ENCODE data around the gene INO80.
"Not testable (repeated sequence)": the region's sequence is repeated elsewhere in the genome, so short reads cannot be mapped to it uniquely, and the experiment has no call there.

Gene INO80

DNA sequence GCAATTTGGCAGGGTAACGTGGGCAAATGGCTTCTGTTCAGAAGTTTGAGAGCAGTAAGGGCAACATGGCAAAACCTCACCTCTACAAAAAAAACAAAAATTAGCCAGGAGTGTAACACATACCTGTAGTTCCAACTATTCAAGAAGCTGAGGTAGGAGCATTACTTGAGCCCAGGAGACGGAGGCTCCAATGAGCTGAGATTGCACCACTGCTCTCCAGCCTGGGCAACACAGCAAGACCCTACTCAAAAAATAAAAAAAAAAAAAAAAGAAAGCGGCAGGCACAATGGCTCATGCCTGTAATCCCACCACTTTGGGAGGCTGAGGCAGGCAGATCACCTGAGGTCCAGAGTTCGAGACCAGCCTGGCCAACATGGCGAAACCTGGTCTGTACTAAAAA is 5.9 kb upstream of the INO80 start:
- no peak for DNase-seq (ENCODE audit: low read depth in 2 of 2)

DNA sequence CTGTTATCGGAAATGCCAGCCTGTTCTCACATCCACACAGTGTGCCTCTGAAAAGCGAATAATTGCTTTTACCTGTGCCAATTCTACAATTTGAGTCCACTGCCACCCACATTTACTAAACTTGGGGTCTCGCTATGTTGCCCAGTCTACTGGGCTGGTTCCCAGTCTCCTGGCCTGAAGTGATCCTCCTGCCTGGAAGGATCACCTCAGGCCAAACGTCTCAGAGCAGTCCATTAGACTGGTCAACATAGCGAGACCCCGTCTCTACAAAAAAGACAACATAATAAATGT is 827 bp upstream of the INO80 start:
- no peak for DNase-seq (ENCODE audit: low read depth in 2 of 2)

DNA sequence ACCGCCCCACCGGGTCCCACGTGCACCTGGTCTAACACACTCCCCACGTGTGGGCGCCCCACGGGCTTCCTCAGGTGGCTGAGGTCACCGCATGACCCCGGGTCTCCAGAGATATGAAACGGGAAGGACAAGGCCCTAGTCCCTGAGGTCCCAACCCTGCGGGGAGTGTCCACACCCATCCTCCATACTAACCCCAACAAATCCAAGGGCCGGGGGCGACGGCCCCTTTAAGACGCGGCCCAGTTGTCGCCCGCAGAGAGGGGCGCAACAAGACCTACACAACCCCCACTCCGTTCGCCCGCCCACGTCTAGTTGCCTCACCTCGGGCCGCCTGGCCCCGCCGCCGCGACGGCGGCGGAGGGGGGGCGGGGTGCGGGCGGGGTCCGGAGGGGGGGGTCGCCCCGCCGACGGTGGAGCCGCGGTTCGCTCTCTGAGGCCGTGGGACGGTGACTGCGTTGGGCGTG is 396 bp downstream of the INO80 start:
- peak; percentile 57 to 61 for DNase-seq (ENCODE audit: low read depth in 2 of 2)

DNA sequence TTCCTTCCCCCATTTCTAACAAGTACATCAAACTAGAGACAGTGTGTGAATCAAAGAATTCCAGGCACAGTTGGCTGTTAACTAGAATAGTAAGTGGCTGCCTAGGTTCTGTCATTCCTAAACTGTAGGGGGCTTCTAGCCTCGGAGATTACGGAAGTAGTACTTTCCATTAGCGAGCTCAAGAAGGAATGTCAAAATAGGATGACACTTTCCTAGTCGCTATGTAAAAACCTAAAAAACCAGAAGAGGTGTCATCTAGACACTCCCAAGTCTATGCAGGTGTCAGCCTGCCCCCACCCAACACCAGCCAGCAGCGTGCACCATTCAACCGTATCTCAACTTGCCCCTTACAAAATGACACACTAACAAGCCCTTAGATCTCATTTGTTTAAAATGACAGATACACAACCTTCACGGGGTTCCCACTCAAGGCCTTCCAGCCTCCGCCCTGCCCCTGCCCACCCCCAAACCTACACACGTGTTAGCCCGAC is 874 bp downstream of the INO80 start:
- DNase-seq (ENCODE audit: low read depth in 2 of 2): no peak

DNA sequence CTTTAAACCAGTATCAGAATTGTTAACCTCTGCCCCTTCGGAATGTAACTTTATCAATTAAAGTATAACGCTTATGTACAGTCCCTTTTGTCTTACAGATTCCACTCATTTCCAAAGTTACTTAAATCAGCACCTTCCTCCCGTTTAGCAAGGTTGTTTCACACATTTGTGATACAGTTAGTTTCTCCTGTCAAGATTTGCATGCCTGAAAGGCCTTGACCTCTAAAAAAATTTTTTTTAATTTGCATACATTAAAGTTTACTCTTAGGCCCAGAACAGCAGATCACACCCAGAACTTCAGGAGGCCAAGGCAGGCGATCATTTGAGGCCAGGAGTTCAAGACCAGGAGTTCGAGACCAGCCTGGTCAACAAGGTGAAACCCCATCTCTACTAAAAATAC is 9.1 kb downstream of the INO80 start:
- no peak for DNase-seq (ENCODE audit: low read depth in 2 of 2)

DNA sequence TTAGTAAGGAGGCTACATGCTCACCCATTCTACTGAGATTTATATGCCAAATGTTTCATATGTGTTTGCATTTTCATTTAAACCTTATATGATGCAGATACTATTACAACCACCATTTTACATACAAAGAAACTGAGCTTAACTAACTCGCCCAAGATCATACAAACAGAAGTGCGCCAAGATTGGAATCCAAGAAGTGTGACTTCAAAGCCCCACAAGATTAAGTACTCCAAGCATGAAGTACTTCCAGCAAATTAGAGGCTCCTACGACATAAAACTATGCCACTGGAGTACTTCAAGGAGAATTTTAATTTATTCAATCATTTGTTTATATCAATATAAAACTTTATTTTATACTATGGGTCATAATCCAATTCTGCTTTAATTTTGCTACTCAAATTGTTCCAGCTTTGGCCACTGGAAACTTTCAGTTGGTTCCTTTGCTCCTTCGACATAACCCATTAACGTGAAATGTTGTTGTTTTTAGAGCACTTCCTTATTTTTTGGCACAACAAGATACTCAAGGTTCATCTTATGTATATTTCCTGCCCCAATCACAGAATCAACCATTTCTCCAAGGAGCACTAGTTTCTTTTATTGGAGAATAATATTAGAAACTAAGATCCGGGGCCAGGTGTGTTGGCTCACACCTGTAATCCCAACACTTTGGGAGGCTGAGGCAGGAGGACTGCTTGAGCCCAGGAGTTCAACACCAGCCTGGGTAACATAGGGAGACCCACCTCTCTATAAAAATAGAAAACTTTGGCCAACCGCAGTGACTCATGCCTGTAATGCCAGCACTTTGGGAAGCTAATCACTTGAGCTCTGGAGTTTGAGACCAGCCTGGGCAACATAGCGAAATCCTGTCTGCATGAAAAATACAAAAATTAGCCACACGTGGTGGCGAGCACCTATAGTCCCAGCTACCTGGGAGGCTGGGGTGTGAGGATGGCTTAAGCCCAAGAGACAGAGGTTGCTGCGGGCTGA is 10.4 kb downstream of the INO80 start:
- DNase-seq (ENCODE audit: low read depth in 2 of 2): no peak

DNA sequence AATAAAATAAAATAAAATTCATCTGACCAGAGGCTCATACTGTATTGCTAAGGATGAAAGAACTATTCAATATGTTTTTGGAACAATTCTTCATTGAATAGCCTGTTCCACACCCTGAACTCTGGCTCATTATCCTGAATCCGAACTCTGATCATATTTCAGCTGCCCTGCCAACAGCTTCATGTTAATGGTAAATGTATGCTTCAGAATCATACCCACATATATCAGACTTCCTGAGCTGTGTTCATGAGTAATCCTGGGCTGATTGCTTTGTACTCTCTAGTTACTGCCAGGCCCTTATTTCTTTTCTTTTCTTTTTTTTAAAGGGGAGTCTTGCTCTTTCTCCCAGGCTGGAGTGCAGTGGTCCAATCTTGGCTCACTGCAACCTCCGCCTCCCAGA is 11.8 kb downstream of the INO80 start:
- DNase-seq (ENCODE audit: low read depth in 2 of 2): no peak

DNA sequence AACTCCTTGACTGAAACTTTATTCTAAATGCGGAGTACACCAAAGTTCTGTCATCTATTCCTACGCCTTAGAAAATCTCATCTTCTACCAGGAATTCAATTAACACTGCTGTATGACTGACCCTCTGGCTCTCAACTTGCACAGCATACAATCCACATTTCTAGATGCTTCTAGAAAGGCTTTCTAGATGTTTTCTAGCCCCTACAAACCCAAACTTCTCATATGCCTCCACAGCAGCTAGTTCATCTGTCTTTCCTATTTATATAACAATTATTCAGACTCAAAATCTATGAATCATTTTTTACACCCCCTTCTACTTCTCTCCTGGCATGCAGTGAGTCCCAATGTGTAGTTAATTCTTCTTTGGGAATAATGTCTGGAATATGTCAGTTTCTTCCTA is 13.2 kb downstream of the INO80 start:
- no peak for DNase-seq (ENCODE audit: low read depth in 2 of 2)

DNA sequence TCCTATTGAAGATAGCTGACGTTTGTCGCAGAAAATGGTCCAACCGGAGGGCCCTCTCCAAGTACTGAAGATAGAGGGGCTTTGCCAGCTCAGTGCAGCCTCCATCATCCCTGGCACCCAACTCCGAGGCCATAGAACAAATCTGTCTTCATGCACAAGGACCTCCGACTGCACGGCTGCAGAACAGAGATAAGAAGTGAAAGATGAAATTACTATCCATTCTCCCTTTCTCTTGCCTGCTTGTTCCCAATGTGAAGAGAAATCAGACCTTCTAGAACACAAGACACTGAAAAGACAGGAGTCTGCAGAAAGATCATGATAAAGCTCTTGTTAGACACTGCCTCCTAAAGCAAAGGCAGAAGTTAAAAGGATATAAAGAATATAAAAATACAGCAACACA is 19.9 kb downstream of the INO80 start:
- DNase-seq (ENCODE audit: low read depth in 2 of 2): no peak

DNA sequence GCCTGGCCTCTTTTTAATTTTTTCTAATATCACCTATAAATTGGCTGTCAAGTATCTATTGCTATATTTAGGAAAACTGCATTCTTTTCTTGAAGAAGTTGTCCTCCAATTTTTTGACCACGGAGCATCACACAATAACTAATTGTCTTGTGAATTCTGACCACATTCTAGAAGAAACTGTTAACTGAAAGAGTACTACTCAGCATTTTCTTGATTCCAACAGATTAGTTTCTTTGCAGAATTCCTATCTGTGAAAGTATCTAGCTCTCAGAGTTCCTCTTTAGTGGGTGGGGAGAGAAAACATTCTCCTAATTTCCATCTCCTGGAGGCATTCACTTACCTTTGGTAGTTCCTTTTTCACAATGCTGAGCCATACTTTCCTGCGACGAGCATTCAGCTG is 31.1 kb downstream of the INO80 start:
- DNase-seq (ENCODE audit: low read depth in 2 of 2): no peak

DNA sequence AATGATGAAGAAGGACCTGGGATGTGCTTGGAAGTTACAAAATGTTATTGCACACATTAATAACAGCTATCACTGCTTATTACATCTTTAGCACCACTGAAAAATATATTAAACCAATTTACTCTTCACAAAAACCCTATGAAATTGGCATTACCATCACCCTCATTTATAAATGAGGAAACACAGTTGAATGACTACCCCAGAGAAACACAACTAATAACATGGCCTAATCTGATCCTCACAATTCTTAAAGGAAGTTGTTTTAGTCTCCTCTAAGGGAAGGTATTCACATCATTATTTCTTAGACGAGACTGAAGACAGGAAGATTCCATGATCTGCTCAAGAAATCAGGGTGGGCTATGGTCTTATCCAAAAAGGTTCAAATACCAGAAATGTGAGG is 35.9 kb downstream of the INO80 start:
- DNase-seq (ENCODE audit: low read depth in 2 of 2): no peak

DNA sequence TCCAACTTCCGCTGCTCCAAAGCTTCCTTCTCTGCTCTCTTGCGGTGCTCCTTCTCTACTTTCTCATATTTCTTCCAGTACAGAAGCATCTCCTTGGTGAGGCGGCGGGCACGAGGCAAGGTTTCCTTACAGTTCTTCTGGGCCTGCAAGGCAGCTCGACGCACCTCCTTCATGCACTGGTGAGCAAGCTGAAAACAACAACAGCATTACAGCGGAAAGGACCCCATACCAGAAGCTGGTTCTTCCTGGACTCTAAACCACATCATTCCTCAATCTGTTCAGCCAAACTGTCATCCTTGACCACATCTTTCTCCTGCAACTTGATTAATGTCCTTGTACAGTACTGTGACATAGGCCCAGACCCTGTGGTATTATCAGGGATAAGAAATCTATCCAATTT is 36.4 kb downstream of the INO80 start:
- DNase-seq (ENCODE audit: low read depth in 2 of 2): no peak

DNA sequence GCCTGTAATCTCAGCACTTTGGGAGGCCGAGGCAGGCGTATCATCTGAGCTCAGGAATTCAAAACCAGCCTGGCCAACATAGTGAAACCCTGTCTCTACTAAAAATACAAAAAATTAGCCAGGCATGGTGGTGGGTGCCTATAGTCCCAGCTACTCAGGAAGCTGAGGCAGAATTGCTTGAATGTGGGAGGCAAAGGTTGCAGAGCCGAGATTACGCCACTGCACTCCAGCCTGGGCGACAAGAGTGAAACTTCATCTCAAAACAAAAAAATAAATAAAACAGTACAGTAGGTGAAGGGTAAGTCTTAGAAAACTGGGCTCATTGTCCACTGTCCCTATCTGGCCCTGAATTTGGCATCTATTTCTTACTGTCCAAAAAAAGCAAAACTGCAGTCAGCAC is 37.2 kb downstream of the INO80 start:
- not testable (repeated sequence) for DNase-seq (ENCODE audit: low read depth in 2 of 2)

DNA sequence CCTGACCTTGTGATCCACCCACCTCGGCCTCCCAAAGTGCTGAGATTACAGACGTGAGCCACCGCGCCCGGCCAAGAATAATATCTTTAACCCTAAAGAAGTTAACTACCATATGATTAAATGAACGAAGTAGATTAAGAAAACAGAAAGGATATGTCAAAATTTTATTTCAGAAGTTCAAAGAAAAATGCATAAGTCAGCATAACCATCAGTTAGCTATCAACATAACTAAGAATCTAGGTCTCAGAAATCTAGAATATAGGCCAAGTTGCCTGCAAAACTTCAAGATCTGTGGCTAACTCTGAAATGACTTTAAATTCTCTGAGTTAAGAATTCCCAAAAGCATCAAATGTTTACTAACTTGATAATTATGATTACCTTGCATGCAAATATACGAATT is 38.0 kb downstream of the INO80 start:
- DNase-seq (ENCODE audit: low read depth in 2 of 2): no peak

DNA sequence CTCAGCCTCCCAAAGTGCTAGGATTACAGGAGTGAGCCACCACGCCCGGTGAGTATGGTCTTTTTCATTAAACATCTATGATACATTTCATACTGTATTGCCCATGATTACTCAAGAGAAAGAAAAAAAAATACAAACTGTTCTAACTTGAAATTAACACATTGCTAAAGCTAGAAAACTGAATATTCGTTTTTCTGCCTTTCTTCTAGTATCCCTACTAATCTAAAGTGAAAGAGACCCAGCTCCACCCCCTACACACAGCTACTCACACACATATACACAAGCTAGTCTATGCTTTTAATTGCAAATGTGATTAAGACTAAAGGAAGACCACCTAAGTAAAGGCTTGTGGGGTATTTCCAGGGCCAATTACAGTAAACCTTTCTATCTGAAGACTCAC is 43.1 kb downstream of the INO80 start:
- DNase-seq (ENCODE audit: low read depth in 2 of 2): no peak

DNA sequence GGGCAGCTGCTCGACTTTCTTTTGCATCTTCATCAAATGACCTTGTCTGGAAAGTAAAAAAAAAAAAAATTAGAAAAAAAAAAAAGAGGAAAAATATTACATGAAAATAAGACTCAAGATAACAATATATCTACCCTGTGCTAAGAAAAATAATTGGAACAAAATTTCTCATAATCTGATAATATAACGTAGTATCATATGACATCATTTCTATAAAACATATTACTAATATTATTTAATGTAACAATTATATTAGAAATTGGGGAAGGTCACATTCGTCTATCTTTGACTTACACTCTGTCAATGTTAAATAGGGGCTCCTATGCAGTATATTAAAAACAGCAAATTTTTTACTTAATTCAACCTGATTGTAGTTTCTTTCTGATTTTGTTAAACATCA is 44.1 kb downstream of the INO80 start:
- DNase-seq (ENCODE audit: low read depth in 2 of 2): no peak

DNA sequence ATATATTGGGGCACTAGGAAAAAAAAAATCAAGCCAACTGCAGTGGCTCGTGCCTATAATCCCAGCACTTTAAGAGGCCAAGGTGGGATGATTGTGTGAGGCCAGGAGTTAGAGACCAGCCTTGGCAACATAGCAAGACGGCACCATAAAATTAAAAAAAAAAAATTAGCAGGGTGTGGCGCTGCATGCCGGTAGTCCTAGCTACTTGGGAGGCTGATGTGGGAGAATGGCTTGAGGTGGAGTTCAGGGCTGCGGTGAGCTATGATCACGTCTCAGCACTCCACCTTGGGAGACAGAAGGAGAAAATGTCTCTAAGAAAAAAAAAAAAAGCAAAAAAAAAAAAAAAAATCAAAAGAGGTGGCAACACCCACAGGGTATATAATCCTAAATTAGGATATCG is 49.6 kb downstream of the INO80 start:
- DNase-seq (ENCODE audit: low read depth in 2 of 2): no peak

DNA sequence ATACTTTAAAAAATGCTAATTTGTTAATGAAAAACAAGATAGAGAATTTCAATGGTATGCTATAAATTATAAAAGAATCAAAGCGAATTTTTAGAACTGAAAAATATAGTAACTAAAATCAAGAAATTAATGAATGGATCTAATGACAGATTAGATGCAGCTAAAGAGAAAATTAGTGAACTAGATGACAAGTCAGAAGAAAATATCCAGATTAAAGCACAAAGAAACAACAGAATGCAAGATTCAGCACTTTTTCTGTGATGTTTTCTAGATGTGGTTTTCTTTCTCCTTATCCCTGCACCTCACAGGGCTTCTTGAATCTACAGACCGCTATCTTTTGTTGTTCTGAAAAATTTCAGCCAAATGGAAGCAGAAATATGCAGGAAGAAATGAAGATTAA is 54.4 kb downstream of the INO80 start:
- DNase-seq (ENCODE audit: low read depth in 2 of 2): no peak

DNA sequence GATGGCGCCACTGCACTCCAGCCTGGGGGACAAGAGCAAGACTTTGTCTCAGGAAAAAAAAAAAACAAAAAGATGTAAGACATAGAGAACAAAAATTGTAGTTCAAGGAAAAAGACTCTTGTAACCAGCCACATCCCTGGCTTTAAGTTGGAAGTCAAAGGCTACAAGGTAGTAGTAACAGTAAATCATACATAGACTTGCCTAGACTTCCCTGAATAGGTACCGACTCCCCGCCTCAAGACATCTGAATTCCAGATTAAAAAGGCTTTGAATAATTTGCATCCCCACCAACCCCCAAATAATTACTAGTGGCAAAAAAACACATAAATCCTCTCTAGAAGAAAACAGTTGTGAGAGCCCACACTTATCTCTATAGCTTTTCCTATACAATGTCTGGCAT is 55.6 kb downstream of the INO80 start:
- DNase-seq (ENCODE audit: low read depth in 2 of 2): no peak

DNA sequence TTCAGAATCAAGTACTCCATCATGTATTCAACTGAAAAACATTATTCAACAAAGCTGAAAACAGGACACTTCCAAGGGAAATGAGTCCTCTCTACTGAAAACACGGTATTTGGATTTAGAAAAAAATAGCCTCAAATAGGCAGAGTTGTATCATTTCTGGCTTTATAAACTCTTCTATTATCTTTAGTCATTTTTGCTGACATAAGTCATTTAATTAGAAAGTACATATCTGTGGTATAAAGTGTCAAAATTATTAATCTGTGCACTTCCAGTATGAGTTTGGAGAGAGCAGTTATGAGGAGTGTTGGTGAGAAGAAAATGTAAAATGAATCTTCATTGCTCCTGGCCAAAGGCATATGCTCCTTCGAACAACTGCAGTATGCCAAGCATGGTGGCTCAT is 59.3 kb downstream of the INO80 start:
- no peak for DNase-seq (ENCODE audit: low read depth in 2 of 2)

DNA sequence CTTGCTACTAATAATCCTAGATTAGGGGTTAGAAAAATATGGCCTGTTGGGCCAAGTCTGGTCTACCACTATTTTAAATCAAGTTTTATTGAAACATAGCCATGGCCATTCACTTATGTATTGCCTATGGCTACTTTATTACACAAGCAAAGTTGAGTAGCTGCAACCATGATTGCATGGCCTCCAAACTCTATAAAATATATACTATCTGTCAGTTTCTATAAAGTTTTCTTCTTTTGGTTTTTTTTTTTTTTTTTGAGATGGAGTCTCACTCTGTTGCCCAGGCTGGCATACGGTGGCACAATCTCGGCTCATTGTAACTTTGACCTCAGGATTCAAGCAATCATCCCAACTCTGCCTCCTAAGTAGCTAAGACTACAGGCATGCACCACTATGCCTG is 60.4 kb downstream of the INO80 start:
- DNase-seq (ENCODE audit: low read depth in 2 of 2): no peak

DNA sequence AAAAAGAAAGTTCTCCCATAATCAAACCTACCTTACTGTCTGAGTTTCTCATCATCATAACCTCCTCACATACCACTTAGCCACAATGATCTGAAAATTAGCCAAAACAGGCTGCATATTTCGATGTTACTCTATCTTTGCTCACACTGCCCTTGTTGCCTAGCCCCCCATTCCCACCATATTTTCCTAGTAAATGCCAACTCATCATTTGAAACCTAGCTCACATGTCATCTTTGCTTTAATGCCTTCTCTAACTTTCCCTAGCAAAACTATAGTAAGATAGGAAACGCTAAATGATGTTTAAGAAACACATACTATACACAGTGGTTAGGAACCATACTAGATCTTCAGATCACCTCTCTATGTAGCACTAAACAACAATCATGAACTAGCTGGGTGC is 64.9 kb downstream of the INO80 start:
- DNase-seq (ENCODE audit: low read depth in 2 of 2): no peak

DNA sequence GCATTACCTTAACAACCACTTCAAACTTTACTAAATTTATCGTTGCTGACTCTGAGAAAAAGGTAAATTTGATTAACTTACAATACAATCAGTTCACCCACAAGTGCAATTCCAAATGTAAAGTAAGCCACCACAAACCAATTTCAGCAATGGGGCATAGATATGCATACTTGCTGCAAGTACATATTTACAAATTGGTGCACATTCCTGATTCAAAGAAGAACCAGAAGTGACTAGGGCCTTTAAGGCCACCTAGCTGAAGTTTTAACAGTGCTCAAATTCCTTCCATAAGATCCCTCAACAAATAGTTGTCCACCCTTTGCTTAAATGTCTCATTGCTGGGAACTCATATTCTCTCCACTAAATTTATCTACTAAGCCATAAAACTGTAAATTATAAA is 67.2 kb downstream of the INO80 start:
- no peak for DNase-seq (ENCODE audit: low read depth in 2 of 2)

DNA sequence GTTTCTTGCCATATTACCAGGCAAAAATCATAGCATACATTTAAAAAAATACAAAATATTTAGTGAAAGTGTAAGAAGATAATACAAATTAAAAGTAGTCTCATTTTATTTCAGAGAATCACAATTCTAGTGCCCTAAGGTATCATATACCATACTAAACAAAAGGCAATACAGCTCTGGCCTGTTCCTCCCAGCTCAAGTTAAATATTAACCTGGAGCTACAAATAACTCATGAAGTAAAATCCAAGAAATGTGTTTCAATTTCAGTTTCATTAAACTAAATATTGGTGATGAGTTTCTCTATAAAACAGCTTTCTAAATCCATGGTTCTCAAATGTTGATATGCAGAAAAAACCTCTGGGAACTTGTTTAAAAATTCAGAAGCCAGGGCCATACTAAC is 67.7 kb downstream of the INO80 start:
- DNase-seq (ENCODE audit: low read depth in 2 of 2): no peak
